IMR-90 (cell line): ENCODE data around the gene CREB1. TPM values are rescaled to one million over a fixed set of nuclear protein-coding genes. Genes with fewer than 3 reads are reported as not detected.

ENCODE experiments used
- ELK1 ChIP-seq: fragments of 150-350 bp; IDR thresholded peaks from 2 replicates; pipeline ENCODE4 v1.6.1; 2016; ENCODE audit warnings: low read depth, mild to moderate bottlenecking, low read length, moderate library complexity, borderline replicate concordance
- FOS ChIP-seq: fragments of 150-350 bp; IDR thresholded peaks from 2 replicates; pipeline ENCODE4 v1.6.1; 2016; ENCODE audit warnings: low read depth, low read length
- MAZ ChIP-seq: IDR thresholded peaks from 2 replicates; pipeline ENCODE4 v1.6.1; 2012; ENCODE audit warnings: low read depth, mild to moderate bottlenecking, low read length, improper control_type of control experiment, moderate library complexity, borderline replicate concordance
- NFE2L2 ChIP-seq: fragments of 150-350 bp; IDR thresholded peaks from 2 replicates; pipeline ENCODE4 v1.6.1; 2016; ENCODE audit warnings: low read depth, mild to moderate bottlenecking, low read length
- USF2 ChIP-seq: fragments of 150-350 bp; IDR thresholded peaks from 2 replicates; pipeline ENCODE4 v1.6.1; 2017; ENCODE audit warnings: mild to moderate bottlenecking, antibody characterized with exemption, low read length, low read depth
- polyA plus RNA-seq, 3 experiments: library from polyadenylated mRNA; depleted of rRNA; stranded (reverse); fragments of >200 nt; gene quantifications; 2 replicates each; pipeline ENCODE4 v1.2.3, GENCODE V29; 2012; ENCODE audit warnings: low replicate concordance in 1 of 3
- total RNA-seq: library from RNA; depleted of rRNA; stranded (reverse); fragments of >200 nt; gene quantifications from 2 replicates; pipeline ENCODE4 v1.2.3, GENCODE V29; 2012

The CREB1 gene
- total and polyA plus RNA-seq, 2 of the 4 experiments (the other 2 are of a cell fraction), result 22.4 to 94.5 TPM

- TF ChIP-seq USF2, result no peak
- TF ChIP-seq ELK1, result no peak
- TF ChIP-seq FOS, result peak; percentile 96
- no peak; the same call in 1 of the 2 replicates for TF ChIP-seq NFE2L2
- TF ChIP-seq MAZ, result peak; percentile 30; the same call in 1 of the 2 replicates
Observed at GRCh38 chr2:207487650-207488311, 42.0 kb upstream of the CREB1 start (continued).
